GM12865 (cell line): Measurements from ENCODE around the gene ITPKB.

Experiments
- DNase-seq: peaks from one replicate; pipeline ENCODE4 v3.0.0; 2010; ENCODE audit warnings: low read depth
- H3K4me3 ChIP-seq: 2 replicates; pipeline ENCODE4 v1.5.1; 2011; ENCODE audit warnings: mild to moderate bottlenecking, low read depth, low read length, control low read depth
- CTCF ChIP-seq: IDR thresholded peaks from 2 replicates; pipeline ENCODE4 v1.5.1; 2011; ENCODE audit warnings: low read length, control low read depth, low read depth, inconsistent platforms; ENCODE audit not compliant: insufficient read depth; ENCODE audit errors: missing control alignments

The ITPKB gene

GRCh38 chr1:226736001-226736907 is 2.8 kb downstream of the ITPKB start:
- no peak for DNase-seq
- TF ChIP-seq CTCF = no peak
- peak overlapping the region; percentile 95; the same call in 1 of the 2 replicates for H3K4me3 ChIP-seq

- DNase-seq = no peak
- no peak for TF ChIP-seq CTCF
- no peak overlapping the region for H3K4me3 ChIP-seq
Observed at GRCh38 chr1:226735576-226735975, 3.5 kb downstream of the ITPKB start.

- H3K4me3 ChIP-seq = peak overlapping the region; percentile 29
- no peak for TF ChIP-seq CTCF
- DNase-seq = no peak
Observed at GRCh38 chr1:226734611-226735153, 4.4 kb downstream of the ITPKB start.

GRCh38 chr1:226733876-226734275 is 5.2 kb downstream of the ITPKB start:
- peak overlapping the region; percentile 17 for H3K4me3 ChIP-seq
- TF ChIP-seq CTCF = no peak
- no peak for DNase-seq

- H3K4me3 ChIP-seq = peak overlapping the region; percentile 17
- no peak for TF ChIP-seq CTCF
- peak; percentile 56 for DNase-seq
Observed at GRCh38 chr1:226733304-226733703, 5.8 kb downstream of the ITPKB start.

- no peak for DNase-seq
- H3K4me3 ChIP-seq = peak overlapping the region; percentile 17
- no peak for TF ChIP-seq CTCF
Observed at GRCh38 chr1:226732856-226733291, 6.2 kb downstream of the ITPKB start.
